MG63 (cell line): ENCODE data around the gene PNPO. TPM values are rescaled to one million over a fixed set of nuclear protein-coding genes. Genes with fewer than 3 reads are reported as not detected.
"Not testable (repeated sequence)": the region's sequence is repeated elsewhere in the genome, so short reads cannot be mapped to it uniquely, and the experiment has no call there.

ENCODE experiments used
- DNase-seq: peaks from one replicate; pipeline ENCODE4 v3.0.0-alpha.2; 2020
- H3K27me3 ChIP-seq: fragments of 250-450 bp; sonication (Bioruptor Pico); 2 replicates; pipeline ENCODE4 v1.5.1; 2020; ENCODE audit warnings: mild to moderate bottlenecking, moderate library complexity
- H3K36me3 ChIP-seq: fragments of 250-450 bp; sonication (Bioruptor Pico); 2 replicates; pipeline ENCODE4 v1.5.1; 2020; ENCODE audit warnings: mild to moderate bottlenecking, moderate library complexity
- H3K4me3 ChIP-seq: fragments of 250-450 bp; sonication (Bioruptor Pico); 2 replicates; pipeline ENCODE4 v1.5.1; 2020; ENCODE audit warnings: mild to moderate bottlenecking, moderate library complexity
- H3K9me3 ChIP-seq: fragments of 250-450 bp; sonication (Bioruptor Pico); 2 replicates; pipeline ENCODE4 v1.5.1; 2020; ENCODE audit warnings: mild to moderate bottlenecking, moderate library complexity
- total RNA-seq: library from RNA; depleted of rRNA; stranded (reverse); fragments of >200 nt; shearing (Covaris generic); gene quantifications from 2 replicates; pipeline ENCODE4 v1.2.3, GENCODE V29; 2014; ENCODE audit warnings: low replicate concordance

PNPO gene
- total RNA-seq, 1 experiment from 2014 or later, result 41.4 TPM

DNA sequence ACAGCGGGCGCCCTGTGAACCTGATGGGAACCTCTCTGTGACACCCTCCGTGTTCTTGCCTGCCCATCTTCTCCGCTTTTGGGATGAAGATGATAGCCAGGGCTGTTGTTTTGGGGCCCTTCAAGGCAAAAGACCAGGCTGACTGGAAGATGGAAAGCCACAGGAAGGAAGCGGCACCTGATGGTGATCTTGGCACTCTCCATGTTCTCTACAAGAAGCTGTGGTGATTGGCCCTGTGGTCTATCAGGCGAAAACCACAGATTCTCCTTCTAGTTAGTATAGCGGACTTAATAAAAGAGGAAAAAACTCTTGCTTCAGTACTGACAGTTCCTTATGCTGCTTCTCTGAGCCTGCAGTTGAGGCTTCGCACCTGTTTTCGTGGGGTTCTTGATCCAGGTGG, 40.1 kb downstream of the PNPO start:
- no peak overlapping the region for H3K4me3 ChIP-seq
- peaks cover 63% of the 10 kb centered on the region for H3K36me3 ChIP-seq
- H3K27me3 ChIP-seq, result no peaks in the 10 kb centered on the region
- no peak for DNase-seq
- no peaks in the 10 kb centered on the region for H3K9me3 ChIP-seq

DNA sequence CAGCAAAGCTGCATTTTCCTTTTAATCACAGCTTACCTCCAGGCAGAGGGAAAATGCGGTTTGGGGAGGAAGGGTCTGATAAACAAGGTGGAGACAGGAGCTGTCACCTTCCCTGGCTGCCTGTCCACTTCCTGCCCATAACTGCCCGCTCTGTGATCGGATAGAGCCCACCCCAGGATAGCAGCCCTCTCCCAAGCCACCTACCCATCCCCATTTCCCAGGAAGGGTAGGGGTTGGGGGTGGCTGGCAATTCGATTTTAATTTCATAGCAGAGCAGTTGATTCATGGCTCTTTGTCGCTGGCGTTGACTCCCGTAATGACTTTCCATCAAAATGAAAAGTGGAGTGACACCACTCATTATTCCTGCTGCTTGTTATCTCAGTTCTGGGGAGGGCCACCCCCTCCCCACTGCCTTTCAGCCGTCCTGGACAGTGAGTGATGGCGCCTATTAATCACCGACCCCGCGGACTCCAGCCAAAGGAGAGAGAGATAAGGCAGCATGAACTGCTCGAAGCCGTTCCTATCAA, 40.8 kb downstream of the PNPO start:
- peaks cover 63% of the 10 kb centered on the region for H3K36me3 ChIP-seq
- H3K9me3 ChIP-seq, result no peaks in the 10 kb centered on the region
- H3K27me3 ChIP-seq, result no peaks in the 10 kb centered on the region
- no peak overlapping the region for H3K4me3 ChIP-seq
- no peak for DNase-seq

DNA sequence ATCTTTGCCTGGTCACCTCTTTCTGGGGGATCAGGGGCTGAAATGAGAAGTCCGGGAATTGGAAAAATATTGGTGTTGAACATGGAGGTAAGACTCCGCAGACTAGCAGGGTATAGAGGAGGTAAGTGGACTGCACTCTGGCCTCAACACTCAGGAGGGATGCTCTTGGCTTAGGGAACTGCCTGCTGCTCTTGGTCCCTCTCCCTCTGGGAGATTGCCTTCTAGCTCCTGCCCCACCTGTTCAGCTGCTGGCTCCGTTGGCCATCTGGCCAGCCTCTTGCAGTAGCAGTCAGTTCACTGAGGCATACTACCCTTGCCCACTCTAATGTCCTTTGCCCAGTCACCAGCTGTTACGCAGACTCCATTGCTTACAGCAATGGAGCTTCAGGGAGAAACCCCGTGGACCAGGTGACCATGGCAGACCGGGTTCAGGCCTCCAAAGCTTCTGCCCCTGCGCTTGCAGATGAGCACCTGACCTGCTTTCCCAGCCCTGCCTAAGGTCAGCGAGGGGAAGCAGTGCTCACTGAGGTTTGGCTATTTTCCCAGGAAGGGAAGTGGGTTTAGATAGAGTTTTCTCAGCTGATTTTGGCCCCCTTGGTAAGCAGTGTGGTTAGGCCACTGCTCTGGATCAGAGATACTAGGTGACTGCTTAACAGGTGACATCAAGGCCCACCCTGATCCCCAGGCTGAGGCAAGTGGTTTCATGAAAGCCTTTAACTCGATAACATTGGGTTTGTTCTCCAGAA, 41.4 kb downstream of the PNPO start:
- Histone ChIP-seq H3K36me3 (peaks cover 57% of the 10 kb centered on the region), H3K4me3 (no peak overlapping the region), H3K9me3 (no peaks in the 10 kb centered on the region), H3K27me3 (no peaks in the 10 kb centered on the region)
- no peak for DNase-seq

DNA sequence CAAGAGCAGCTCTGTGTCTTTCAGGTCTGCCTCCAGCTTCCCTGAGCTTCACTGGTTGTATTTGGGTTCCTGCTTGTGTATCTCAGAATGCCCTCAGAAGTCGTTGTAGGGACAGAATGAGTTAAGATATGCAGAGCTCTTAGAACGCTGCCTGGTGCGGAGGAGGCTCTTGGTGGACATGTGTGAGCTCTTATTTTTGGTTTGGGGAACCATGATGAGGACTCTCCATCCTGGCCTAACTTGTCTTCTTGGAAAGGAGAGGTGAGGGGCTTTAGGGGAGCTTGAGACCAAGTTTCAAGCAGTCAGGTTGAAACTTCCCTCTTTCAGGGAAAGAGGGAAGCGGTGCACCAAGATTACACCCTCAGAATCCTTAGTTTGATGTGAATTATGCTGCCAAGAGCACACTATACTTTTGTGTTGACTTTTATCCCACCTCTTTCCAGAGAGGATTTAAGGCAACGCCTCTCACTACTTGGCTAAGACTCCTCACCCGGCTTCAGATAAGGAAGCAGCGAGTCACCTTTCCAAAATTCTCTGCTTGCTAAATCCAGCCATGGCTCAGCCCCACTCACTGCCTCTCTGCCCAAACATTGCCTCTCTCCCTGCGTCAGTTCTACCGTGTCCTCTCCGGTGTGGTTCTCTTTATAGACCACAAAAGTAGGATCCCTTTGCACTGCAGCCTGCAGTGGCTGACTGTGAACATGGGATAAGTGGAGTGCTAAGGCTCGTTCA, 42.3 kb downstream of the PNPO start:
- H3K4me3 ChIP-seq, result no peak overlapping the region
- no peaks in the 10 kb centered on the region for H3K27me3 ChIP-seq
- no peak for DNase-seq
- H3K9me3 ChIP-seq, result no peaks in the 10 kb centered on the region
- peaks cover 49% of the 10 kb centered on the region for H3K36me3 ChIP-seq

DNA sequence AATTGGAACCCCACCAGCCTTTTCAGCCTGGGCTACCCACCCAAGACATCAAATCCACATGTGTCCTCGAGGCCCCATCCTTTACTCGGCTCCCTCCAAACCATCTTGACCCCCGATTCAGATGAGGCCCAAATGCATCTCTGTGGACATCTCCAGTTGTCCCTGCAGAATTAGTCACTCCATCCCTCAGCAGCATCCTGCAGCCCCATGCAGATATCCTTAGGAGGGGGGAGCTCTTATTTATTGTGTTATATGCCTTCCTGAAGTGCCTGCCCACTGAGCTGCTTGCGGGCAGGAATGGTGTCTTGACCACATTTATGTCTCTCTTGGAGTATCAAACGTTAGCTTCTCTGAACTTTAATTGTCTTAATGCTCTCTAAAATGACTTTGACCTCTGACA, 45.1 kb downstream of the PNPO start:
- Histone ChIP-seq H3K4me3 (no peak overlapping the region), H3K36me3 (peaks cover 27% of the 10 kb centered on the region), H3K27me3 (no peaks in the 10 kb centered on the region), H3K9me3 (no peaks in the 10 kb centered on the region)
- no peak for DNase-seq

DNA sequence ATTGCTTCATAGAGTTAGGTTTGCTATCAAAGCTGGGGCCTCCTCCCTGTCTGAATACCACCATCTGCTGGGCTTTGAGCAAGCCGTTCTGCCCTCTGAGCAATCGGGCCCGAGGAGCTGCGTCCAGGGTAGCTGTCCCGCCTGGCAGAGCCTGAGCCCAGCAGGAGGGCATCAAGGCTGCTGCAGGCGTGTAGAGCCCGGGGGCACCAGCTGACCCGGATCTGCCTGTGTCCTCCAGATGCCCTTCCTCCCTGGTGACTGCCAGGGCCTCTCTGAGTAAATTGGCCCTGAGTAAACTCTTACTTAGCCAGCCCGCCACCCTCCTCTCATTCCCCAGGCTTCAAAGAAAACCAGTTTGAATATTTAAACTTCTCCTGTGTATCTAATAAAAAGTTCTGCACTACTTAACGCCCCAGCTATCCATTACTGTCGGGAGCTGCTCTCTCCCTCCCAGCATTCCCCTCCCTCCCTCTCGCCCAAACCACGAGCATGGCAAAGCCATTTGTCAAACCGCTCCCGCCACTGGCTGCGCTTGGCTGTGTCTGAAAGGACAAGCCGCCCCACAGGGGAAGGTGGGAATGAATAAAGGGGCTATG, 46.0 kb downstream of the PNPO start:
- peak; percentile 85 for DNase-seq
- Histone ChIP-seq H3K9me3 (no peaks in the 10 kb centered on the region), H3K27me3 (no peaks in the 10 kb centered on the region)

DNA sequence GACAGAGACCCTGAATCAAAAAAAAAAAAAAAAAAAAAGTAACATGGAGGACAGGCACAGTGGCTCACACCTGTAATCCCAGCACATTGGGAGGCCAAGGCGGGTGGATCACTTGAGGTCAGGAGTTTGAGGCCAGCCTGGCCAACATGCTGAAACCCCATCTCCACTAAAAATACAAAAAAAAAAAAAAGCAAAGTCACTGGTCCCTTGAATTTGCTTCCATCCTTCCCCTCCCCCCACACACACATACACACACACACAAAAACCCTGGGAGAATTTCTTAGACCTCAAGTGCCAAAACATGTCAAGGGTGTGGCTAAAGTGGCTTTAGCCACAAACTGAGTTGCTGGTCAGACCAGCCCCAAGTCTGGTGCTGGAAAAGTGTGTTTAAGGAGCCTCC, 47.1 kb downstream of the PNPO start:
- H3K27me3 ChIP-seq, H3K9me3 ChIP-seq, H3K36me3 ChIP-seq, H3K4me3 ChIP-seq, DNase-seq: not testable (repeated sequence)

More for the DNA sequence above, 46.0 kb downstream of the PNPO start:
- Histone ChIP-seq H3K36me3 (peaks cover 19% of the 10 kb centered on the region), H3K4me3 (no peak overlapping the region)

DNA sequence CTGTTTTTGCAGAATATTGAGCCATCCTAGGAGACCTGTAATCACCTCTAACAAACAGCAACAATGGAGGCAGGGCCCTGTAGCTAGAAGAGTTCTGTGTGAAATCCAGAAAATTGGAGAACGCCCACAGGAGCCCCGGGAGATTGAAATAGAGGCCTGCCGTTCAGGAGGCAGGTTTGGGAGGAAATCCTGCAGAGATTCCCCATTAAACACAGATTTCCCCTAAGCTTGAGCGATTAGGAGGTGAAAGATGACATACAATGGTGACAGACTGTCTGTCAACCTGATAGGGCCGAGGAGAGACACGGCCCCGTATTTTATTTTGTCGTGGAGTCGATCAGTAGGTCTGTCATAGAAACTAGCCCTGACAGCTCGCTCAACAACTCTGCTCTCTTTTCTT, 47.8 kb downstream of the PNPO start:
- DNase-seq, result no peak
- H3K36me3 ChIP-seq, result peaks cover 7% of the 10 kb centered on the region
- H3K4me3 ChIP-seq, result no peak overlapping the region
- H3K9me3 ChIP-seq, result no peaks in the 10 kb centered on the region
- H3K27me3 ChIP-seq, result no peaks in the 10 kb centered on the region

DNA sequence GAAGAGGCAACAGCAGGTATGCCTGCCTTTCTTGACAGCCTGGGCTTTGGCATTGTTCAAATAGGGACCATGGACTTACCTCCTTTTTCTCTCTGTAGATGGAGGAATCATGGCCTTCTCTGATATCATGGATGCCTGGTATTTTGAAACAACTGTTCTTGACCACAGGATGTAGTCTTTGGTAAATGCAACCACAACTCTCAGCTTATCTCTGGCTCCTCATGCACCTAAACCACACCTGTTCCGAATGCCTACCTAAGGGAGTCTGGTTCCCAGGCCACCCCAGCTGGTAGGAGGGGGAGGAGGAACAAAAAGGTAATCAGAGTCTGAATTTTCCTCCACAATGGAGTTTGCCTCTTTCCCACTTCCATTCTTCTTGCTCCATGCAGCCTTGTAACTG, 48.3 kb downstream of the PNPO start:
- Histone ChIP-seq H3K27me3 (no peaks in the 10 kb centered on the region), H3K36me3 (peaks cover 5% of the 10 kb centered on the region), H3K4me3 (no peak overlapping the region), H3K9me3 (no peaks in the 10 kb centered on the region)
- DNase-seq, result no peak

DNA sequence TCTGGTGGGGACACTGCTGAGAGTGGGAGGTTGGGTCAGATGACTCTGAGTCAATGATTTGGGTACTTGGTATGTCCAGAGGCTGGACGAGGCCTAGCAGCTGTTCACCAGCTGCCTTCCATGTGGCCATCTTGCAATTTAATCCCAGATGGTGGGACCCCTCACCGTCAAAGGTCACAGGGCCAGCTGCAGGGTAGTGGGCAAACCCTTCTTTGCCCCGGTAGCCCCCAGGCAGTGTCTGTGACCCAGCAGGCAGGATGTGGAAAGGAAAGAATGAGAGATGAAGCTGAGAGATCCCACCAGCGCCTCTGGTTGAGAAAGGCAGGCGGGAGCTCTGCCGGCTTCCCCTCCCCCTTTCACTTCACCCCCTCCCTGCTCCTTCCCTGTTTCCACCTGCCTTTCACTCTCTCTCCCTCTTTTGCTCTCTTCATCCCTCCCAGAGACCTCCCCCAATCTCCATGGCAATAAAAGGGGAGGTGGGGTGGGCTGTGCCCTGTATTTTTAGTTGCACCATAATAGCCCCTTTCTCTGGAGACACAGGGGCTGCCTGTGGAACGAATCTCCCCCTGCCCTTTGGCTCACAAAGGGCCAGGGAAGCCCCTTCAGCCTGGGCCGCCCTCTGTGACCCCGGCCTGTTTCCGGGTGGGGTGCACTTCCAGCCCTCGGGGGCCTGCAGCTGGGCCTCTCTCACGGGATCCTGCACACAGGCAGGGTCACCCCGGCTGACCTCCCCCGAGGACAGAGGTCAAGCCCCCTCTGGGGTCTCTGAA, 49.8 kb downstream of the PNPO start:
- no peak for DNase-seq
- Histone ChIP-seq H3K36me3 (no peaks in the 10 kb centered on the region), H3K27me3 (no peaks in the 10 kb centered on the region), H3K9me3 (no peaks in the 10 kb centered on the region), H3K4me3 (no peak overlapping the region)

DNA sequence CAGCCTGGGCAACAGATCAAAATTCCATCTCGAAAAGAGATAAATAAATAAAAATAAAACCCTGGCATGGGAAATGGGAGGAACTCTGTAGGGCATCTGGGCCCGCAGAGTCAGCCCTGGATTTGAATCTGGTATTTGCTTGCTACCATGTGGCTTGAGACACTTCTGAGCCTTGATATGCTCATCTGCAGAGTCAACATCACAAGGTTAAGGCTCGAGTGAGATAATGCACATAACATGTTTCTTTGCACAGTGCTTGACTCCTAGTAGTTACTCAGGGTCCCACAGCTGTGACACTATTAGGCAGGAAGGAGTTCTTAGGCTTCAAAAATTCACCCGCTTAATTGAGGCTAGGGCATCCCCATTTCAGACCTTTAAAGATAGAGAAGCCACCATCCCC, 50.8 kb downstream of the PNPO start:
- no peak overlapping the region for H3K4me3 ChIP-seq
- no peaks in the 10 kb centered on the region for H3K27me3 ChIP-seq
- H3K9me3 ChIP-seq, result no peaks in the 10 kb centered on the region
- H3K36me3 ChIP-seq, result no peaks in the 10 kb centered on the region
- no peak for DNase-seq

DNA sequence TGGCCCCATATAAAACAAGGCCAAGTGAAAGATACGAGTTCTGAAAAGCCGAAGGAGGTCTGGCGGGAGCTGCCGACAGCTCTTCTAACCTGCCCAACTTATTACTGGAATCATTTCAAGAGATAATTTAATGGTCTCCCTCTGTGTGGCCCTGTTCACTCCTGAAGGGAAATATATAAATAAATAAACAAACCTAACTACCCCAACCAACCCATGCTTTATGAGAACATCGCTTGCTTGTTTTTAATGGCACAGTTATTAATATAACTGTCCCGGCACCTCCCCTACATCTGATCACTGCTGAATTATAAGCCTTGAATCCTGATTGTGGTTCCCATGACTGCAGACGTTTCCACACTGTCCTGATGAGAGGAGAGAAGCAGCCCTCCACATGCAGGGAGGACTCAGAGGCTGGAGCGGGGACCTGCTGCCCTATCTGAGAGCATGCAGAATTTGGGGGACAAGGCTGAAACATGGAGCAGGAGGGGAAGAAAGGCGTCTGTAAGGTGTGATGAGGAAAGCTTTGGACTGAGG, 51.7 kb downstream of the PNPO start:
- no peaks in the 10 kb centered on the region for H3K9me3 ChIP-seq

DNA sequence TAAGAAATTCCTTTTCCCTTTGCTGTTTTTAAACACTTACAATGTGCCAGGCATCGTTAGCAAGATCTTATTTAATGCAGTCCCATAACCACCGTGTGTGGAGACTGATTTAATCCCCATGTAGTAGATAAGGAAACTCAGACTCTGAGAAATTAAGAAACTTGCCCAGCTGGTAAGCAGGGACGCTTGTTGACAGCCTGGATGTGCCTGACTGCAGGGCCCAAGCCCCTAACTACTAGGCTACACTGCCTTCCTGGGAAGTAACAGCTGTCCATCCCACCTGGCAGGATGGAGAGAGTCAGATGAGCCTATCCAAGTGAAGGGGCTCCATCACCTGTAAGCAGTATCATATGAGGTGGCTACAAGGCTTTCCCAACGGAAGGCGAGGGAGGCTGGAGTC, 52.6 kb downstream of the PNPO start:
- Histone ChIP-seq H3K9me3 (no peaks in the 10 kb centered on the region), H3K36me3 (no peaks in the 10 kb centered on the region), H3K27me3 (no peaks in the 10 kb centered on the region), H3K4me3 (no peak overlapping the region)
- DNase-seq, result no peak

More for the DNA sequence above, 51.7 kb downstream of the PNPO start:
- no peaks in the 10 kb centered on the region for H3K27me3 ChIP-seq
- H3K4me3 ChIP-seq, result no peak overlapping the region
- H3K36me3 ChIP-seq, result no peaks in the 10 kb centered on the region
- DNase-seq, result no peak

DNA sequence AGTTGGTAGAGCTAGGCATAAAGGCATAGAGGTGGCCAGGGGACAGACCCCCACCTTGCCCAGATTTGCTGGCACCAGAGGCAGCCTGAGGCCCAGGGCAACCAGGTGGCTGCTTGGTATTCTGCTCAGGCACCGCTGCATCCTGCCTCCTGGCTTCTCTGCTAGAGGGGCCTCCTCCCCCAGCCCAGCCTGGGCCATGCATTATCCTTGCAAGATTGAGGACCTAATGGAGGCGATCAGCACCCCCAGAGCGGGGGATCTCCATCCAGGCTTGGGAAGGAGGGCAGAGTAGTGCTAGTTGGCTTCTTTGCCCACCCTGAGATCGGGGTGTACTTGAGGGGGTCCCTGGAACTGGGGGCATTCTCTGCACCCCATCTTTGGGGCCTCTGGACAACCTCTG, 53.4 kb downstream of the PNPO start:
- H3K27me3 ChIP-seq, result no peaks in the 10 kb centered on the region
- H3K36me3 ChIP-seq, result no peaks in the 10 kb centered on the region
- H3K9me3 ChIP-seq, result no peaks in the 10 kb centered on the region

DNA sequence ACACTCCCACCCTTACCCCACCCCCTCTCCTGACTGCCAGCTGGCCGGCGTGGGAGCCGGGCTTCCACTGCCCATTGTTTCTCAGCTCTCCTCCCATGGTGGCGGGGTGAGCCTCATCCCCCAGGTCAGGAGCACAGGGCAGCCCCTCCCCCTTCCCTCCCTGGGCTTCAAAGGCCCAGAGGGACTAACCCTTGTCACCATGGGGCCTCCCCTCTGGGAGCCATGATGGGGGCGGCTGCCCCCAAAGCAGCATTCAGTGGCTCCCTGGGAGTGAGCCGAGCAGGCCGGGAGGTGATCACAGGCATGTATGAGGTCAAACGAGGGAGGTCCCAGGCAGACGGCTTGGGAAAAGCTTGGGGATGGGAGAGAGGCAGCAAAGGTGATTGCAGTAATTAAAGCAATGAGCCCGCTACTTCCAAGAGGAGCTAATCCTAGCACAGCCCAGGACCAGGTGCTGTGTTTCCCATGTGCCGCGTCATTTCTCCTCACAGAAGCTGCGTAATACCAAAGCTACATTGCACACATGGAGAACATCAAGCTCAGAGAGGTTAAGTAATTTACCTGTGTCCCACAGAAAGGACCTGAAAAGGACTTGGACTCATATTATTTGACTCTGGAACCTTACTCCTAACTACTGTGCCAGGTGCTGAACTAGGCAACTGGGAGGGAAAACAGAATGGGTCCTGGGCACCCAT, 54.0 kb downstream of the PNPO start:
- Histone ChIP-seq H3K4me3 (no peak overlapping the region), H3K9me3 (no peaks in the 10 kb centered on the region), H3K36me3 (no peaks in the 10 kb centered on the region), H3K27me3 (no peaks in the 10 kb centered on the region)
- DNase-seq, result no peak

More for the DNA sequence above, 53.4 kb downstream of the PNPO start:
- no peak for DNase-seq
- H3K4me3 ChIP-seq, result no peak overlapping the region

DNA sequence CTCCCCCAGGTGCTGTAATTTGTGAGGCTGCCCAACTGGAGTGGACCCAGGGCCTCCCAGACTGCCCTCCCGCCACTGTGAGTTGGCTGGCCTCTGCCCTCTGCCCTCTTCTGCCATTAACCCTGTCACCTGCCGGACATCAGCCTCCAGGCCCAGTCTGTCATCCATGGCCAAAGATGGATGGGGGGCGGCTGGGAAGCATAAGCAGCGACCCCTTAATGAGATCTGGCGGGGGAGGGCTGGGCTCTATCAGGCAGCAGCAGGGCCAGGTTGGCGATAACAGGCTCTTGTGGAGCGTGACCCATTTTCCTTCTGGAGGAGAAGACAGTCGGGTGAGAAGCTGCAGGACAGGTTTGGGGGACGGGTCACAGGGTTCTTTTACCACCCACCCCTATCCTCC, 54.8 kb downstream of the PNPO start:
- no peak overlapping the region for H3K4me3 ChIP-seq
- H3K9me3 ChIP-seq, result no peaks in the 10 kb centered on the region
- DNase-seq, result no peak
- no peaks in the 10 kb centered on the region for H3K27me3 ChIP-seq
- H3K36me3 ChIP-seq, result no peaks in the 10 kb centered on the region
